ENCODE results near the gene LAT.

DNA sequence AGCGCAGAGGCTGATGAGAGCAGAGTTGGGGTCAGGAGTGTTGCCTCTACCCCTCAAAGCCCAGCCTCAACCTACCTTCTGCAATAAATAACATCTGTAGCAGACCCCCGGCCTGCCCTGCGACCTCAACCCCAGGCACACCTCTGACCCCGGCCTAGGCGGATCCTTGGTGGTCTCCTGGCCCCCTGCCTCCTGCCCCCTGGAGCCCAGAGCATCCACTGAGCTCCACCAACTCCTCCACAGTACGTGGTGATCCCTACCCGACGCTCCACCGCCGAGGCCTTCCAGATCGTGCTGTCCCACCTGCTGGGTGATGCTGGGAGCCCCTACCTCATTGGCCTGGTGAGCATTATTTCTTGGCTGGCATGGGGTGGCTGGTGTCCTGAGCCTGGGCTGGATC is 1.9 kb upstream of the LAT start:
- TF ChIP-seq EP300 (IDR thresholded peaks at IDR 0.05) (no peak), POLR2A (IDR thresholded peaks at IDR 0.05) (no peak), POLR2AphosphoS5 (IDR thresholded peaks at IDR 0.05) (no peak)
- TF ChIP-seq, protein P1, sequence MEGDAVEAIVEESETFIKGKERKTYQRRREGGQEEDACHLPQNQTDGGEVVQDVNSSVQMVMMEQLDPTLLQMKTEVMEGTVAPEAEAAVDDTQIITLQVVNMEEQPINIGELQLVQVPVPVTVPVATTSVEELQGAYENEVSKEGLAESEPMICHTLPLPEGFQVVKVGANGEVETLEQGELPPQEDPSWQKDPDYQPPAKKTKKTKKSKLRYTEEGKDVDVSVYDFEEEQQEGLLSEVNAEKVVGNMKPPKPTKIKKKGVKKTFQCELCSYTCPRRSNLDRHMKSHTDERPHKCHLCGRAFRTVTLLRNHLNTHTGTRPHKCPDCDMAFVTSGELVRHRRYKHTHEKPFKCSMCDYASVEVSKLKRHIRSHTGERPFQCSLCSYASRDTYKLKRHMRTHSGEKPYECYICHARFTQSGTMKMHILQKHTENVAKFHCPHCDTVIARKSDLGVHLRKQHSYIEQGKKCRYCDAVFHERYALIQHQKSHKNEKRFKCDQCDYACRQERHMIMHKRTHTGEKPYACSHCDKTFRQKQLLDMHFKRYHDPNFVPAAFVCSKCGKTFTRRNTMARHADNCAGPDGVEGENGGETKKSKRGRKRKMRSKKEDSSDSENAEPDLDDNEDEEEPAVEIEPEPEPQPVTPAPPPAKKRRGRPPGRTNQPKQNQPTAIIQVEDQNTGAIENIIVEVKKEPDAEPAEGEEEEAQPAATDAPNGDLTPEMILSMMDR (IDR thresholded peaks at IDR 0.05): no peak
